ENCODE results near the gene LIPM. TPM values are rescaled to one million over a fixed set of nuclear protein-coding genes. Genes with fewer than 3 reads are reported as not detected.

LIPM gene
- total and polyA plus RNA-seq, 2 of the 13 experiments (the other 11 are each of a cell fraction or from before 2014, with no cell fraction given), result not detected

DNA sequence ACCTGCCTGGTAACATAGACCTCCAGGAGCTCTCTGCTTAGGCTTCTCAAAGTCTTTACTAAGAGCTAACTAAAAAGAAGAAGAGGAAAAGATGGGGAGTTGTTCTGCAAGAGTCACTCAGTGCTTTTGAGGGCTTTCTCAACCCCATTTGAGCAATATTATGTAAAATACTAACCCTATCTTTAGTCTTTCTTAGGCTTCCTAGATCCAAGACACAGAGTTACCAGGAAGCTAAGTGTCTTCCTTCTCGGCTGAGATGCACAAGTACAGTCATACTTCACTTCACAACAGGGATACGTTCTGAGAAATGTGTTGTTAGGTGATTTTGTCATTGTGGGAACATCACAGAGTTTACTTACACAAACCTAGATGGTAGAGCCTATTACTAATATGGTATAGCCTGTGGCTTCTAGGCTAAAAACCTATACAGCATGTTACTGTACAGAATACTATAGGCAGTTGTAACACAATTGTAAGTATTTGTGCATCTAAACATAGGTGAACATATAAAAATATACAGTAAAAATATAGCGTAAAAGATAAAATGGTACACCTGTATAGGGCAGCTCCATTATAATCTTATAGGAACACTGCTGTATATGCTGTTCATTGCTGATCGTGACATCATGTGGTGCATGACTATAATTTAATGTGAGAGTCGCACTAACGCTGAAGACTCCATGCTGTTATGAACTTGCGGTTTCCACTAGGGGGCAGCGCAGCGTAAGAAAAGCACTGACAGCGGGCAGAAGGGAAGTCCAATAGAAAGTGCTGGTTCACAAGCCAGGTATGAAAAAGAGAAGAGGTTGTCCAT lies 32.8 kb downstream of the LIPM start (continued):
- TF ChIP-seq, protein P1, sequence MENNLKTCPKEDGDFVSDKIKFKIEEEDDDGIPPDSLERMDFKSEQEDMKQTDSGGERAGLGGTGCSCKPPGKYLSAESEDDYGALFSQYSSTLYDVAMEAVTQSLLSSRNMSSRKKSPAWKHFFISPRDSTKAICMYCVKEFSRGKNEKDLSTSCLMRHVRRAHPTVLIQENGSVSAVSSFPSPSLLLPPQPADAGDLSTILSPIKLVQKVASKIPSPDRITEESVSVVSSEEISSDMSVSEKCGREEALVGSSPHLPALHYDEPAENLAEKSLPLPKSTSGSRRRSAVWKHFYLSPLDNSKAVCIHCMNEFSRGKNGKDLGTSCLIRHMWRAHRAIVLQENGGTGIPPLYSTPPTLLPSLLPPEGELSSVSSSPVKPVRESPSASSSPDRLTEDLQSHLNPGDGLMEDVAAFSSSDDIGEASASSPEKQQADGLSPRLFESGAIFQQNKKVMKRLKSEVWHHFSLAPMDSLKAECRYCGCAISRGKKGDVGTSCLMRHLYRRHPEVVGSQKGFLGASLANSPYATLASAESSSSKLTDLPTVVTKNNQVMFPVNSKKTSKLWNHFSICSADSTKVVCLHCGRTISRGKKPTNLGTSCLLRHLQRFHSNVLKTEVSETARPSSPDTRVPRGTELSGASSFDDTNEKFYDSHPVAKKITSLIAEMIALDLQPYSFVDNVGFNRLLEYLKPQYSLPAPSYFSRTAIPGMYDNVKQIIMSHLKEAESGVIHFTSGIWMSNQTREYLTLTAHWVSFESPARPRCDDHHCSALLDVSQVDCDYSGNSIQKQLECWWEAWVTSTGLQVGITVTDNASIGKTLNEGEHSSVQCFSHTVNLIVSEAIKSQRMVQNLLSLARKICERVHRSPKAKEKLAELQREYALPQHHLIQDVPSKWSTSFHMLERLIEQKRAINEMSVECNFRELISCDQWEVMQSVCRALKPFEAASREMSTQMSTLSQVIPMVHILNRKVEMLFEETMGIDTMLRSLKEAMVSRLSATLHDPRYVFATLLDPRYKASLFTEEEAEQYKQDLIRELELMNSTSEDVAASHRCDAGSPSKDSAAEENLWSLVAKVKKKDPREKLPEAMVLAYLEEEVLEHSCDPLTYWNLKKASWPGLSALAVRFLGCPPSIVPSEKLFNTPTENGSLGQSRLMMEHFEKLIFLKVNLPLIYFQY (CRISPR knock-in tag; IDR thresholded peaks at IDR 0.05; ENCODE audit: borderline replicate concordance), result no peak
- TF ChIP-seq STAG1 (CRISPR knock-in tag; IDR thresholded peaks at IDR 0.05) (peak; percentile 89), ZFAT (CRISPR knock-in tag; conservative IDR thresholded peaks at IDR 0.05) (no peak)

DNA sequence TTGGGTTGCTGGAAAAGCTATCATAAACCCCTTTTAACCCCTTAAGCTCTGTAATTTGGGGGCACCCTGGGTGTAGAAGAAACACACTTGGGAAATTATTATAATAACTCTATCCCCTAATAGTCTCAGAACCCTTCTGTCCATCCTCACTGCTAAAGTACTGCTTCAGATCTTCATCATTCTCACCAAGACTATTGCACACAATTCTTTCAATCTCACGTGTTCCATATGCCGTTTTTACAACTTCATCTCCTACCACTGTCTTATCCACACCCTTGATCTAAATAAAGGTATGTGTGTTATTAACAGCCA lies 33.3 kb downstream of the LIPM start:
- WGBS (ENCODE audit: low lambda C conversion rate), result 0% methylated on average over 2 of the region's 2 CpGs
- ChIA-PET POLR2A (no interaction called here), CTCF (ENCODE audit: low intra/inter-chr PET ratio, low total read pairs) (interaction anchor here (2.2 kb wide), 1 partner anchor 97 kb away, joined by 45 read pairs; no protein-coding TSS in a partner anchor)
- intact Hi-C loops (cut with micrococcal nuclease; ENCODE audit: unreplicated experiment) (loop anchor here (1.0 to 2.0 kb wide), 4 partner anchors 45 to 381 kb away; partner anchors contain the start of gene STAMBPL1), in situ Hi-C loops (cut with HindIII; ENCODE audit: extremely low pct_ligation_motif_present, low pct_unique_long_range_greater_than_20kb) (loop anchor here (5.0 to 25.0 kb wide), 2 partner anchors 101 to 376 kb away; partner anchors contain the start of gene CH25H)
- H3K36me3 ChIP-seq (replicated peaks in 1 of 2; ENCODE audit: control insufficient read depth in 1 of 2, insufficient read depth in 2 of 2, low read length in 2 of 2), result no peaks in the 10 kb centered on the region
- no peak overlapping the region for H3K9ac ChIP-seq (ENCODE audit: insufficient read depth, low read depth, low read length)
- no peaks in the 10 kb centered on the region for H3K79me2 ChIP-seq (ENCODE audit: insufficient read depth, low read length)
- no peak for DNase-seq (ENCODE audit: low spot score)
- no peak overlapping the region for H3K4me2 ChIP-seq (ENCODE audit: low read depth, low read length)
- no peaks in the 10 kb centered on the region for H3K9me3 ChIP-seq (ENCODE audit: low read length)
- H3K4me1 ChIP-seq (ENCODE audit: insufficient read depth, low read length), result no peaks in the 10 kb centered on the region
- H4K20me1 ChIP-seq (ENCODE audit: insufficient read depth, low read length), result no peaks in the 10 kb centered on the region
- no peaks in the 10 kb centered on the region; a peak in 1 of 5 replicates for H3K27me3 ChIP-seq (ENCODE audit: control insufficient read depth in 1 of 2, insufficient read depth in 2 of 2, low read length in 2 of 2)
- no TSS peak for BruUV-seq (replicated peaks)
- no peak overlapping the region for H3K27ac ChIP-seq (ENCODE audit: extremely low read length, insufficient read depth, low read length)
- no peak overlapping the region for H2AFZ ChIP-seq (ENCODE audit: low read length)
- FAIRE-seq, result no peak
- H3K4me3 ChIP-seq (replicated peaks in 1 of 3; ENCODE audit: insufficient read depth in 1 of 3, low read depth in 2 of 3, low read length in 3 of 3), result no peak overlapping the region
- no peak; the same call in 2 of the 3 replicates for ATAC-seq
- TF ChIP-seq ZNF234 (CRISPR knock-in tag; conservative IDR thresholded peaks at IDR 0.05) (no peak), THYN1 (CRISPR knock-in tag; IDR thresholded peaks at IDR 0.05; ENCODE audit: borderline replicate concordance, low read depth) (no peak), CEBPG (CRISPR knock-in tag; IDR thresholded peaks at IDR 0.05) (no peak), SUZ12 (IDR thresholded peaks at IDR 0.05; ENCODE audit: low read depth, low read length) (no peak), KAT8 (CRISPR knock-in tag; IDR thresholded peaks at IDR 0.05) (no peak), ZBTB21 (CRISPR knock-in tag; IDR thresholded peaks at IDR 0.05) (no peak), ZNF230 (CRISPR knock-in tag; IDR thresholded peaks at IDR 0.05) (no peak), ZFP36L2 (CRISPR knock-in tag; IDR thresholded peaks at IDR 0.05) (no peak), SMARCC2 (IDR thresholded peaks at IDR 0.05) (no peak)
- TF ChIP-seq, protein P2, sequence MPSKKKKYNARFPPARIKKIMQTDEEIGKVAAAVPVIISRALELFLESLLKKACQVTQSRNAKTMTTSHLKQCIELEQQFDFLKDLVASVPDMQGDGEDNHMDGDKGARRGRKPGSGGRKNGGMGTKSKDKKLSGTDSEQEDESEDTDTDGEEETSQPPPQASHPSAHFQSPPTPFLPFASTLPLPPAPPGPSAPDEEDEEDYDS (CRISPR knock-in tag; IDR thresholded peaks at IDR 0.05), result no peak
- TF ChIP-seq, protein P3, sequence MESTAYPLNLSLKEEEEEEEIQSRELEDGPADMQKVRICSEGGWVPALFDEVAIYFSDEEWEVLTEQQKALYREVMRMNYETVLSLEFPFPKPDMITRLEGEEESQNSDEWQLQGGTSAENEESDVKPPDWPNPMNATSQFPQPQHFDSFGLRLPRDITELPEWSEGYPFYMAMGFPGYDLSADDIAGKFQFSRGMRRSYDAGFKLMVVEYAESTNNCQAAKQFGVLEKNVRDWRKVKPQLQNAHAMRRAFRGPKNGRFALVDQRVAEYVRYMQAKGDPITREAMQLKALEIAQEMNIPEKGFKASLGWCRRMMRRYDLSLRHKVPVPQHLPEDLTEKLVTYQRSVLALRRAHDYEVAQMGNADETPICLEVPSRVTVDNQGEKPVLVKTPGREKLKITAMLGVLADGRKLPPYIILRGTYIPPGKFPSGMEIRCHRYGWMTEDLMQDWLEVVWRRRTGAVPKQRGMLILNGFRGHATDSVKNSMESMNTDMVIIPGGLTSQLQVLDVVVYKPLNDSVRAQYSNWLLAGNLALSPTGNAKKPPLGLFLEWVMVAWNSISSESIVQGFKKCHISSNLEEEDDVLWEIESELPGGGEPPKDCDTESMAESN (CRISPR knock-in tag; conservative IDR thresholded peaks at IDR 0.05), result no peak
